ENCODE data around the gene ADPRHL1. TPM values are rescaled to one million over a fixed set of nuclear protein-coding genes. Genes with fewer than 3 reads are reported as not detected.
"Not testable (repeated sequence)": the region's sequence is repeated elsewhere in the genome, so short reads cannot be mapped to it uniquely, and the experiment has no call there.

The ADPRHL1 gene
- total RNA-seq, 2 donors from 2014 or later, result 0.21 to 0.94 TPM

DNA sequence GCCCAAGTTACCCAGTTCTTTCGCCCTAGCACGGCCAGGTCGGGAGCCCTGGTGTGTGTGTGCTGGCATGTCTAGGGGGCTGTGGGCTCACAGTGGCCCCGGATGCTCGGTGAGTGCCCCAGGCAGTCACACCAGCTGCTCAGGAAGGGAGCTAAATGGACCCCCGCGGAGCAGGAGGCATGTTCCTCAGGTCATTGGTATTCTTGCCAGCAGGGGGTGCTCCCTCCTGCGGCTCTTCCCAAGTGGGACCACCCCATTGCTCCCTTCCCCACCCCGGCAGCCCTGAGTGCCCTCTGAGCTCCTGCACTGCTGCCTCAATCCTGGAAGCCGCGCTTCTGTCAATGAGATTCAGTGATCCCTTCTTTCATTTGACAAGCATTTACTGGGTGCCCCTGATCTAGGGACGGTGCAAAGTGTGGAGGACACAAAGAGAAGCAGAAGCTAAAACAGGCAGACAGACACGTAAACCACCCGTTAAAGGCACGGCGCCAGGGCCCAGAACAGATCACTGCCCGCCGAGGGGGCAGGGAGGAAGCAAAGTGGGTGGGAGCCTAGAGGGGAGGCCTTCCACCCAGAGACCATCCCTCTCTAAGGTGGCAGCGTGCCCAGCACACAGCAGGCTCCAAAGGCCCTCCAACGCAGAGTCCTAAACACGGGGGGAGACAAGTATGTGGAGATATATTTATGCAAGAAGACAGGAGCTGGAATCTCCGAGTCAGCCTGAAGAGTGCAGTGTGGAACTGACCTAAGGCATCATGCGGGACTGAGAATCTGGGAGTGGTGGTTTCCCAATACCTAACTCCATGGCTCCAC is 5.2 kb upstream of the ADPRHL1 start:
- Mint-ChIP-seq H3K36me3 (ENCODE audit: low read depth) (no peaks in the 10 kb centered on the region), H3K27ac (no peak overlapping the region), H3K4me3 (no peak overlapping the region), H3K27me3 (no peaks in the 10 kb centered on the region), H3K4me1 (peaks cover 2% of the 10 kb centered on the region)
- ATAC-seq (no peak), DNase-seq (no peak)
- no peaks in the 10 kb centered on the region for H3K9me3 ChIP-seq (ENCODE audit: control insufficient read depth, low read length, poor library complexity, severe bottlenecking)

DNA sequence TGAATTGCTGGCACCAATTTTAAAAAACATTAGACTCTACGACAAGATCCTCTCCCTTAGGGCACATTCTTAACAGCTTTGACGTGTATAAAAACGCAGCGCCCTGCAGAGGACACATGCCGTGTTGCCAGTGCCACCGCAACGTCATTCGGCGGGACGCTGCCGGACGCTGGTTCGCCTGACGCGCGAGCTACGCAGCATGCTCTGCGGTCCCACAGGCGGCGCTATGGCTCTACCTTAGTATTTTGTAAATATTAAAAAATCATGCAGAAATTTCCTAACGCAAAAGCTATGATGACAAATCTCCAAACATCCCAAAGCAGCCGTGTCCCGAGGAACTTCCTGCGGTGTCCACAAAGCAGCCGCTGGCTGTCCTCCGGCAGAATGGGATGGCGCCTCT is 4.2 kb upstream of the ADPRHL1 start:
- H3K4me1 Mint-ChIP-seq, result no peaks in the 10 kb centered on the region
- no peaks in the 10 kb centered on the region for H3K36me3 Mint-ChIP-seq (ENCODE audit: low read depth)
- ATAC-seq, result no peak

DNA sequence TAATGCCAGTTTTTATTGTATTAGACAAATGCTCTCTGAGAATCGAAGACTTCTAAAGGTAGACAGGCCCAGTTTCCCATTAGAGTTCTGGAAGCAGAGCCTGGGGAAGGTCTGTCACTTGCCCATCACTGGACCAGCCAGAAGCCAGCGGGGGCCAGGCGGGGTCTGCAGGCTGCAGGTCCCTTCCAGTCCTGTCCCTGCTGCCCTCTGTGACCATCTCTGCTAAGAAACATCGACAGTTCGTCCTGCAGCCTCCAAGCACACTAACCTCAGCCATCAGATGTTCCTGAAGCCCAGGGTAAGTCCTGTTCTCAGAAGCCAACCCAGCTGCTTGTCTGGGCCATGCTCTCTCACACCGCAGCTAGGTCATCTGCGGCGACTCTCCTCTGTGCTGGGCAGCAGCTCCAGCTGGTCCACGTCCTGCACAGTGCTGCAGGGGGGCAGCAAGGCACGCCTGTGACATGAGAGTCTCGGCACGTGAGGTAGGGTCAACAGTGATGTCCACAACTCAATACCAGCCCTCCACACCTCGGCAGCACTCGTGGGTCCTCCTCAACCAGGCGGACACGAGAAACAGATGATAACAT is 2.9 kb upstream of the ADPRHL1 start:
- ATAC-seq, result no peak
- H3K36me3 Mint-ChIP-seq (ENCODE audit: low read depth), result no peaks in the 10 kb centered on the region
- no peak for DNase-seq
- no peak overlapping the region for H3K27ac Mint-ChIP-seq
- no peaks in the 10 kb centered on the region for H3K27me3 Mint-ChIP-seq
- no peak overlapping the region for H3K4me3 Mint-ChIP-seq
- no peaks in the 10 kb centered on the region for H3K4me1 Mint-ChIP-seq
- H3K9me3 ChIP-seq (ENCODE audit: control insufficient read depth, low read length, poor library complexity, severe bottlenecking), result no peaks in the 10 kb centered on the region

More for the DNA sequence above, 4.2 kb upstream of the ADPRHL1 start:
- H3K9me3 ChIP-seq (ENCODE audit: control insufficient read depth, low read length, poor library complexity, severe bottlenecking), result no peaks in the 10 kb centered on the region
- H3K27ac Mint-ChIP-seq, result no peak overlapping the region
- no peak overlapping the region for H3K4me3 Mint-ChIP-seq
- no peak for DNase-seq
- no peaks in the 10 kb centered on the region for H3K27me3 Mint-ChIP-seq

DNA sequence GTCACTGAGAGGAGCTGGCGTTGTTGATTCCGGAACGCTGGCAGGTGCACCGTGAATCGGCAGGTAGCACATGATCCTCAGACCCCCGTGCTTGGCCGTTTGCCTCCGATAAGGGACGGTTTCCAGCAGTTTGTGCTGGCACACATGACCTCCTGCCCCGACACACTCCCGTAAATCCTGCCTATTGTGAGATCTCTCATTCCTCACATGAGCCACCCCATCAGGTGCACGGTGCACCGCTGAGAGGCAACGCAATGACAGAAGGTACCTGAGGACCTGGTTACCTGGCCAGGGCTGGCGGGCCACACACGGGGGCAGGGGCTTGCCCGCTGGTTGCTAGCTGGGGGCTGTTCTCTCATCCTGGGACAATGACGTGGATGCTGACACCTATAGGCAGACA is 2.1 kb upstream of the ADPRHL1 start:
- H3K4me3 Mint-ChIP-seq, result no peak overlapping the region
- H3K36me3 Mint-ChIP-seq (ENCODE audit: low read depth), result no peaks in the 10 kb centered on the region
- H3K27me3 Mint-ChIP-seq, result no peaks in the 10 kb centered on the region
- H3K27ac Mint-ChIP-seq, result peak overlapping the region; percentile 43
- peaks cover under 1% of the 10 kb centered on the region for H3K4me1 Mint-ChIP-seq
- DNase-seq (no peak), ATAC-seq (no peak)
- H3K9me3 ChIP-seq (ENCODE audit: control insufficient read depth, low read length, poor library complexity, severe bottlenecking), result no peaks in the 10 kb centered on the region

DNA sequence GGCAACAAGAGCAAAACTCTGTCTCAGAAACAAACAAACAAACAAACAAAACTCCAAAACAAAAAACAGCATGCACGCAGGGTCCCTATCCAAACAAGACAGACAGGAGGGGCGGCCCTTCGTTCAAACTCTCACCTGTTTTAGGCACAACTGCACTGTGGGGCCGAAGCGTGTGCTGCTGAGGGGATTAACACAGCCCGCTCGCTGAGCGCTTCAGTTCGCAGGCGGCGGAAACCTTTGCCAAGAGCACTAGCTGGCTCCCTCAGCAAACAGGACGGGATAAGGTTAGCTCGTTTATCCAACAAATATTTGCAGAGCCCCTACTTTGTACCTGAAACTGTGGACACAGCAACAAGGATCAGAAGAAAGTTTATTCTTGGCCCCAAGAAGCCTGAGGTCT is 1.6 kb upstream of the ADPRHL1 start:
- no peak for DNase-seq
- Mint-ChIP-seq H3K27ac (no peak overlapping the region), H3K4me1 (peaks cover 3% of the 10 kb centered on the region), H3K36me3 (ENCODE audit: low read depth) (no peaks in the 10 kb centered on the region), H3K4me3 (no peak overlapping the region), H3K27me3 (no peaks in the 10 kb centered on the region)
- no peaks in the 10 kb centered on the region for H3K9me3 ChIP-seq (ENCODE audit: control insufficient read depth, low read length, poor library complexity, severe bottlenecking)
- no peak for ATAC-seq

DNA sequence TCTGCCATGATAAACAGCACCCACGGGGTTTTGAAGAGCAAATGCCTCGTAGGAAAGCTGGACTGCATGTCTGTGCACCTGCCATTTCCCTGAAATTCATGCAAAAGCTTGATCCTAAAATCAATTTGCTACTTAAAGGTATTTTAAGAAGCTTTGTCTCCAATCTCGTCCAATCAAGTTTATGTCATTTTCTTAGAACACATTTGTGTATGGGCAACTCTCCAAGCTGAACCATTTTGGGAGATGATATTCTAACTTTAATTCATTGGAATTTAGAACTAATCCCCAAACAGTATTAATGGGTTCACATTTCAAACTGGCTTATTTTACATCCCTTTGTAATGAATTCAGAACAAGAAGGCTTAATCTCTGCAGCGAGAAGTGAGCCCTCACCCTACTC is 822 bp downstream of the ADPRHL1 start:
- Mint-ChIP-seq H3K27ac (no peak overlapping the region), H3K4me3 (no peak overlapping the region), H3K36me3 (ENCODE audit: low read depth) (no peaks in the 10 kb centered on the region), H3K27me3 (no peaks in the 10 kb centered on the region), H3K4me1 (peaks cover 3% of the 10 kb centered on the region)
- ATAC-seq (no peak), DNase-seq (no peak)
- no peaks in the 10 kb centered on the region for H3K9me3 ChIP-seq (ENCODE audit: control insufficient read depth, low read length, poor library complexity, severe bottlenecking)

DNA sequence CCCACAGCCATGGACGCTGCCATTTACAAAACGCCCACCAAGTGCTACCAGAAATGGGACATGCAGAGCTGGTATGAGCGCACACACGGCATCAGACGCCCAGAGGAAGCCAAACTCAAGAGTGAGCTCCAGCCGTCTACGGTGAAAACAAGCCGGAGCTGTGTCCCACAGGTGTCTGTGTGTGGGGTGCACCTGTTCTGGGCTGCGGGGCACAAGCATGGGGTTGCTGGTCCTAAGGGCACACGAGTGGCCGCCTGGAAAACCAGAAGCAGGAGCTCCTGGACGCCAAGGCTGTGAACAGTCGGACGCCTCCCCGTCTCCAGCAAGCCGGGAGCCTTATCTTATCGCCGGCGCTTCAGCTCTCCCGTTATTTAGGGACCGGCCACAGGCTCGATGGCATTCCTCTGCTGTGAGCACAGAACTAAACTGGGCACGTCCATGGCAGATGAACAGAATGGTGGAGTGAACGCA is 1.3 kb downstream of the ADPRHL1 start:
- Mint-ChIP-seq H3K4me3 (no peak overlapping the region), H3K27ac (no peak overlapping the region), H3K4me1 (peaks cover 3% of the 10 kb centered on the region), H3K36me3 (ENCODE audit: low read depth) (no peaks in the 10 kb centered on the region), H3K27me3 (no peaks in the 10 kb centered on the region)
- no peaks in the 10 kb centered on the region for H3K9me3 ChIP-seq (ENCODE audit: control insufficient read depth, low read length, poor library complexity, severe bottlenecking)
- no peak for DNase-seq
- no peak for ATAC-seq

DNA sequence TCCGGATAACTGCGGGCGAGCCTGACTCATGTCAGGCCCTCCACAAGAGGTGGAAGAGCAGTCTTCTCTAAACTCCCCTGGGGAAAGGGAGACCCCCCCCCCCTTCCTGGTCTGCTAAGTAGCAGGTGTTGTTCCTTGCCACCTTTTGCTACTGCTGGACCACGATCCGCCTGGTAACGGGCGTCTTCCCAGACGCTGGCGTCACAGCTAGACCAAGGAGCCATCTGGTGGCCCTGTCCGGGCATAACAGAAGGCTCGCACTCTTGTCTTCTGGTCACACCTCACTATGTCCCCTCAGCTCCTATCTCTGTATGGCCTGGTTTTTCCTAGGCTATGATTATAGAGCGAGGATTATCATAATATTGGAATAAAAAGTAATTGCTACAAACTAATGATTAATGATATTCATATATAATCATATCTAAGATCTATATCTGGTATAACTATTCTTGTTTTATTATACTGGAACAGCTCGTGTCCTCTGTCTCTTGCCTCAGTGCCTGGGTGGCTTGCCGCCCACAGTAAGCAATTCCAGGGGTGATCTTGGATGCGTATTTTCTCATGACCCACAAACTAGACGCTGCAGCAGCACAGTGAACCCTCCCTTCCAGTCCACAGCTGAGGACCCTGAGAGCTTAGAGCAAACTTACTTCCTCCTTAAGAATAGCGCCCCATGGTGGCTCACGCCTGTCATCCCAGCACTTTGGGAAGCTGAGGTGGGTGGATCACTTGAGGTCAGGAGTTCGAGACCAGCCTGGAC is 2.2 kb downstream of the ADPRHL1 start:
- not testable (repeated sequence) for H3K36me3 Mint-ChIP-seq (ENCODE audit: low read depth); H3K9me3 ChIP-seq (ENCODE audit: control insufficient read depth, low read length, poor library complexity, severe bottlenecking); H3K4me1 Mint-ChIP-seq; ATAC-seq; H3K27ac Mint-ChIP-seq; H3K4me3 Mint-ChIP-seq; DNase-seq; H3K27me3 Mint-ChIP-seq

DNA sequence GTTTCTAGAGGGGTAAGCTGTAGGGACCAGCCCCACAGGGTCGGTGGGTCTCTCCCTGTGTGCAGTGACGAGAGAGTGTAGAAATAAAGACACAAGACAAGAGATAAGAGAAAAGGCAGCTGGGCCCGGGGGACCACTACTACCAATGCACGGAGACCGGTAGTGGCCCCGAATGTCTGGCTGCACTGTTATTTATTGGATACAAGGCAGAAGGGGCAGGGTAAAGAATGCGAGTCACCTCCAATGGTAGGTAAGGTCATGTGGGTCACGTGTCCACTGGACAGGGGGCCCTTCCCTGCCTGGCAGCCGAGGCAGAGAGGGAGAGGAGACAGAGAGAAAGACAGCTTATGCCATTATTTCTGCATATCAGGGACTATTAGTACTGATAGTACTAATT is 2.9 kb downstream of the ADPRHL1 start:
- not testable (repeated sequence) for H3K4me3 Mint-ChIP-seq

DNA sequence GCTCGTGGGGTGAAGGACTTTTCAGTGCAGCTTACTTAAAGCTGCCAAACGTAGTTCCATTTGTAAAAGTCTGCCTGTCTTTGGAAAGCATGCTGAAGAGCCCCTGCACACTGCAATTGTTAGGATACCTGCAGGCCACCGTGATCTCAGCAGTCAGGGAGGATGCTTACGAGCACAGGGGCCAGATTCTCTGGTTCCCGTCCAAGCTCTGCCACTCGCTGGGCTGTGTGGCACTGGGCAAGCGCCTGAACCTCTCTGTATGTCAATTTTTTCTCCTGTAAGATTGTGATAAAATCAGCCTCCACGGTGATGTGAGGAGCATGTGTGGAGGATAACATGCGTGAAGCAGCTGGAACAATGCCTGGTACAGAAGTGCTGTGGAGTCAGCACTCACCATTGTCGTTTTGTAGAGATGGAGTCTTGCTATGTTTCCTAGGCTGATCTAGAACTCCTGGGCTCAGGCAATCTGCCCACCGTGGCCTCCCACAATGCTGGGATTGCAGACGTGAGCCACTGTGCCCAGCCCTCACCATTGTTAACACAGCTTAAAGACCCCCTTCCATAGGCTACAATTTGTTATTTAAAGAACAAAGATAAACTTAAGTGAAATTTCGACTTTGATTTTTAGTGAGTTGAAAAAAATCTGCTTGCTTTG is 3.5 kb downstream of the ADPRHL1 start:
- H3K9me3 ChIP-seq (ENCODE audit: control insufficient read depth, low read length, poor library complexity, severe bottlenecking), result no peaks in the 10 kb centered on the region
- Mint-ChIP-seq H3K27ac (peak overlapping the region; percentile 81), H3K36me3 (ENCODE audit: low read depth) (no peaks in the 10 kb centered on the region), H3K4me1 (peaks cover 3% of the 10 kb centered on the region), H3K4me3 (peak overlapping the region; percentile 36), H3K27me3 (no peaks in the 10 kb centered on the region)
- ATAC-seq (no peak), DNase-seq (no peak)

More for the DNA sequence above, 2.9 kb downstream of the ADPRHL1 start:
- H3K27me3 Mint-ChIP-seq; ATAC-seq; H3K9me3 ChIP-seq (ENCODE audit: control insufficient read depth, low read length, poor library complexity, severe bottlenecking); H3K36me3 Mint-ChIP-seq (ENCODE audit: low read depth); DNase-seq; H3K4me1 Mint-ChIP-seq: not testable (repeated sequence)
- peak overlapping the region; percentile 81 for H3K27ac Mint-ChIP-seq

DNA sequence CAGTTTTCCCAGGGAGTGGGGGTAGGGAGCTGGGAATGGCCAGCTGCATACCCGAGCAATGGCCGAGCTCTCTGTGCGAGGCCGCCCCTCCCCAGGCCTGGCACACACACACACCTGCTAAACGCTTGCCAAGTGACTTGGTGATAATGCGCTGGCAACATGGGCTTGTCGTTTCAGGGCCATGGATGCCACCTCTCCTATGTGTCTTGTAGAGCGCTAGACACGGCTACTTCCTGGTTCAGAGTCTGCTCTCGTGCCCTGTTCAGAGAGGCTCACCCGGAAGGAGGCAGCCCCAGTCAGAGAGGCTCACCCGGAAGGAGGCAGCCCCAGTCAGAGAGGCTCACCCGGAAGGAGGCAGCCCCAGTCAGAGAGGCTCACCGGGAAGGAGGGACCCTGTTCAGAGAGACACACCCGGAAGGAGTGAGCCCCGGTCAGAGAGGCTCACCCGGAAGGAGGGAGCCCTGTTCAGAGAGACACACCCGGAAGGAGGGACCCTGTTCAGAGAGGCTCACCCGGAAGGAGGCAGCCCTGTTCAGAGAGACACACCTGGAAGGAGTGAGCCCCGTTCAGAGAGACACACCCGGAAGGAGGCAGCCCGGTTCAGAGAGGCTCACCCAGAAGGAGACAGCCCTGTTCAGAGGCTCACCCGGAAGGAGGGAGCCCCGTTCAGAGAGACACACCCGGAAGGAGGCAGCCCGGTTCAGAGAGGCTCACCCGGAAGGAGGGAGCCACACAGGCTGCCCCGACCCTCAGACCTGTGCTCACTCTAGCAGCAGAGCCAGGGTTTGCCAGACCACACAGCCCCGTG is 4.2 kb downstream of the ADPRHL1 start:
- Mint-ChIP-seq H3K27me3 (no peaks in the 10 kb centered on the region), H3K36me3 (ENCODE audit: low read depth) (no peaks in the 10 kb centered on the region), H3K4me1 (peaks cover 3% of the 10 kb centered on the region), H3K27ac (peak overlapping the region; percentile 81), H3K4me3 (peak overlapping the region; percentile 36)
- no peaks in the 10 kb centered on the region for H3K9me3 ChIP-seq (ENCODE audit: control insufficient read depth, low read length, poor library complexity, severe bottlenecking)
- DNase-seq (no peak), ATAC-seq (peak; percentile 77)

DNA sequence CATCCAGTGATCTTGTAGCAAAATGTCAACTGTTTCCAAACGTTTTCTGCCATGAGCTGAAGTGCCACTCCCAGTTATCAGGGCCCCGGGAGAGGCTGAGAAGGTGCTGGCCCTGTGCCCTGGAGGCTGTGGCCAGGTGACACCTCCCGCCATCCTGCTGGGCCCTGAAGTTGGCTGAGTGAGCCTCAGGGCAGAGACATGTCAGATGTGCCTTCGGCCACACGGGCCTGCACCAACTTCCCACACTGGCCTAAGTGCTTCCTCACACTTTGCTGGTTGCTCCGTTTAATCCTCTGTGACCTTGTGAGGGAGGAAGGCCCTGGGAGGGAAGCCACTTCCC is 4.8 kb downstream of the ADPRHL1 start:
- no peaks in the 10 kb centered on the region for H3K27me3 Mint-ChIP-seq
- H3K27ac Mint-ChIP-seq, result no peak overlapping the region
- H3K4me1 Mint-ChIP-seq, result peaks cover 3% of the 10 kb centered on the region
- no peak for ATAC-seq
- no peaks in the 10 kb centered on the region for H3K9me3 ChIP-seq (ENCODE audit: control insufficient read depth, low read length, poor library complexity, severe bottlenecking)
- no peaks in the 10 kb centered on the region for H3K36me3 Mint-ChIP-seq (ENCODE audit: low read depth)
- no peak for DNase-seq
- no peak overlapping the region for H3K4me3 Mint-ChIP-seq
